ENCODE measurements around the gene TMEM174. TPM values are rescaled to one million over a fixed set of nuclear protein-coding genes. Genes with fewer than 3 reads are reported as not detected.

The TMEM174 gene
- total and polyA plus RNA-seq, 2 of the 4 experiments (the other 2 are of a cell fraction): not detected

DNA sequence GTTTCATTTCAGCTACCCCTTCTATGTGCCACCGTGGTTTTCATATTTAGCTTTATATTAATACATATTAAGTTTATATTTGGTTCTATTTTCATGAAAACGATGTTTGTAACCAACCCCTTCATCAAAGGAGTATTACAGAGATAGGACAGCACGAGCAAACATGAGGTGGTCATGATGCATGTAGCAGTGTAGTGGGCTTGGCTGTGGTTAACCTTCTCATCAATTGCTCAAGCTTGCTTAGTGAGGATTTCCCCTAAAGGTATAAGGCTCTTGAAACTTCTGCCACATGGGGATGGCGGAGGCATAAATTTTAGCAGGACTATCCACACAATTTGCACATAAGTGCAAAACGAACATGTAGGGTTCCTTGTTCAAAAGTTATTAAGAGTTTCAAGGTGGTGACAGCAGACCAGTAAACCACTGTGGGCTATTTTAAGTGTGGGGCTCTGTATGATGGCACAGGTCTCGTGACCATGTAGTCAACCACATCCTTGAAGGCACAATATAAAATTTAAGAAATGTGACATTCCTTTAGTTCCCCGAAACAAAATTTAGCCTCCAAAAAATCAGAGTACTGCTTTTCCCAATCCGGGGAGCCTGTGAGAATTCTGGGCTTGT is 24.8 kb downstream of the TMEM174 start:
- BruUV-seq (replicated peaks): no TSS peak

More for the DNA sequence above, 24.8 kb downstream of the TMEM174 start:
- H3K4ac ChIP-seq (ENCODE audit: low read depth, low read length): no peak overlapping the region
- ATAC-seq (ENCODE audit: low read depth) (no peak), DNase-seq (no peak)
- no CpG with 5 or more reads among the region's 8 CpGs for WGBS, 2 experiments (ENCODE audit: extremely low coverage in 2 of 2, insufficient read length in 1 of 2)
- H3K27me3 ChIP-seq (ENCODE audit: control insufficient read depth, insufficient read depth, low read length): peaks cover 29% of the 10 kb centered on the region
- TF ChIP-seq CTCF (conservative IDR thresholded peaks at IDR 0.05; ENCODE audit: low read depth, low read length) (no peak), NFE2L2 (IDR thresholded peaks at IDR 0.05; ENCODE audit: low read depth, low read length) (no peak), ELK1 (IDR thresholded peaks at IDR 0.05; ENCODE audit: borderline replicate concordance, low read depth, low read length) (no peak), POLR2A (IDR thresholded peaks at IDR 0.05; ENCODE audit: low read depth, low read length) (no peak), CHD1 (IDR thresholded peaks at IDR 0.05; ENCODE audit: low read depth, low read length) (no peak), FOS (IDR thresholded peaks at IDR 0.05; ENCODE audit: low read depth, low read length) (no peak), MAZ (IDR thresholded peaks at IDR 0.05; ENCODE audit: borderline replicate concordance, low read depth, low read length) (no peak)
- ChIA-PET POLR2A (ENCODE audit: unreplicated experiment) (no interaction called here), CTCF (no interaction called here)
- no peaks in the 10 kb centered on the region for H3K79me1 ChIP-seq (ENCODE audit: low read depth in 1 of 2, low read length in 2 of 2)
- H2AFZ ChIP-seq (replicated peaks; ENCODE audit: low read length, poor library complexity): no peak overlapping the region
- no peaks in the 10 kb centered on the region for H3K9me1 ChIP-seq (ENCODE audit: insufficient read depth, low read length)
- H4K91ac ChIP-seq (ENCODE audit: insufficient read depth, low read depth, low read length): no peak overlapping the region
- no peak overlapping the region for H3K4me2 ChIP-seq (ENCODE audit: low read depth, low read length)
- H2AK5ac ChIP-seq (ENCODE audit: low read depth, low read length): no peak overlapping the region
- H4K5ac ChIP-seq (ENCODE audit: low read depth, low read length): no peak overlapping the region
- no peak overlapping the region for H3K4me3 ChIP-seq (ENCODE audit: insufficient read depth, low read depth, low read length)
- no peaks in the 10 kb centered on the region for H4K20me1 ChIP-seq (ENCODE audit: insufficient read depth, low read length)
- in situ Hi-C loops (cut with MboI; ENCODE audit: low sequenced_read_pairs) (no loop called here), dilution Hi-C loops (cut with HindIII; ENCODE audit: low sequenced_read_pairs, unreplicated experiment) (no loop called here), intact Hi-C loops (cut with micrococcal nuclease) (no loop called here)
- H3K9ac ChIP-seq (ENCODE audit: low read depth, low read length): no peak overlapping the region
- no peak overlapping the region for H3K14ac ChIP-seq (replicated peaks; ENCODE audit: low read depth, low read length)
- no peak overlapping the region for H4K8ac ChIP-seq (ENCODE audit: low read depth in 2 of 2, low read length in 2 of 2)
- H3K23ac ChIP-seq (ENCODE audit: low read depth, low read length): no peak overlapping the region
- H3K36me3 ChIP-seq (ENCODE audit: control insufficient read depth, insufficient read depth, low read length): no peaks in the 10 kb centered on the region
- no peak overlapping the region for H2BK20ac ChIP-seq (ENCODE audit: low read depth, low read length)
- H2BK5ac ChIP-seq (ENCODE audit: low read depth, low read length, poor library complexity, severe bottlenecking): no peak overlapping the region
- H2BK120ac ChIP-seq (ENCODE audit: low read depth, low read length): no peak overlapping the region
- H3K56ac ChIP-seq (ENCODE audit: extremely low read depth, insufficient read depth, low read length): no peak overlapping the region
- H2AK9ac ChIP-seq (replicated peaks; ENCODE audit: low read depth, low read length, poor library complexity): no peak overlapping the region
- no peak overlapping the region for H3K18ac ChIP-seq (ENCODE audit: low read depth, low read length)
- no peaks in the 10 kb centered on the region for H3K4me1 ChIP-seq (ENCODE audit: control insufficient read depth, insufficient read depth, low read length)
- no peak overlapping the region for H2BK15ac ChIP-seq (ENCODE audit: low read depth, low read length)
- no peak overlapping the region for H3K27ac ChIP-seq (ENCODE audit: insufficient read depth, low read length)
- H3K9me3 ChIP-seq (ENCODE audit: control insufficient read depth, insufficient read depth, low read length): peaks cover 6% of the 10 kb centered on the region

All from IMR-90 (cell line).